ENCODE results near the gene ITGA2B. TPM values are rescaled to one million over a fixed set of nuclear protein-coding genes. Genes with fewer than 3 reads are reported as not detected.
A peak's percentile ranks its signal among the peaks of the same experiment; 100 is the strongest.

ITGA2B gene
- polyA plus RNA-seq (ENCODE audit: insufficient read length in 12 of 12), result 1 to 10 TPM in 10 of 12 donors, not detected in 2; 1.2 to 3.0 (median 2.5) TPM
- long read RNA-seq, donor 1, result 0 reads
- long read RNA-seq, donor 2, result 0 reads
- long read RNA-seq, donor 3, result 0 reads
- long read RNA-seq, donor 4, result 0 reads
- long read RNA-seq, donor 5, result 0 reads
- long read RNA-seq, donor 6, result 0 reads
- long read RNA-seq, donor 7, result 0 reads
- long read RNA-seq, donor 8, result 0 reads
- long read RNA-seq, donor 9, result 0 reads
- long read RNA-seq, donor 10, result 0 reads
- long read RNA-seq, donor 11, result 0 reads

GRCh38 chr17:44389281-44389680 is at the start of gene ITGA2B:
TSS of gene ITGA2B (minus strand) at chr17:44389649. CDS start at chr17:44389473, 176 bp downstream.
- no peak for DNase-seq

- DNase-seq, result no peak
These were observed 49.7 kb upstream of the ITGA2B start for GRCh38 chr17:44439168-44439567.

DNA sequence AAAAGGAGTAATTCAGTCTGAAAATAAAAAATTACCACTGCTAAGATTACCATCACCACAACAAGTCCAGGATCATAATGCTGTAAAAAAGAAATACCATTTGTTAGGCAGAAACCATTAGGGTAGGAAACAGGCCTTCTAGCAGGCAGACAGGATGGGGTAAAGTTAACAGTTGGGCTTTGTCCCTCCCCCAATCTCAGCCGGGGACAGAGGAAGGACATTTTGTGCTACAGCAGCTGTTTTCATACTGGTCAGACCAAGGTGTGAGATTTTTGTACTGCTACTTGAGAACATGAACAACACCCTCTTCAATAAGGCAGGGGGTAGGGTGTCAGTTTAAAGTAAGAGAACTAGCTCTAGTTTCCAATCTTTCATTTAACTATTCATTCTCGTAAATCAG is 49.2 kb upstream of the ITGA2B start:
- DNase-seq, result peak; percentile 9

- no peak for DNase-seq
These were observed 46.9 kb upstream of the ITGA2B start for GRCh38 chr17:44436336-44436735.

DNA sequence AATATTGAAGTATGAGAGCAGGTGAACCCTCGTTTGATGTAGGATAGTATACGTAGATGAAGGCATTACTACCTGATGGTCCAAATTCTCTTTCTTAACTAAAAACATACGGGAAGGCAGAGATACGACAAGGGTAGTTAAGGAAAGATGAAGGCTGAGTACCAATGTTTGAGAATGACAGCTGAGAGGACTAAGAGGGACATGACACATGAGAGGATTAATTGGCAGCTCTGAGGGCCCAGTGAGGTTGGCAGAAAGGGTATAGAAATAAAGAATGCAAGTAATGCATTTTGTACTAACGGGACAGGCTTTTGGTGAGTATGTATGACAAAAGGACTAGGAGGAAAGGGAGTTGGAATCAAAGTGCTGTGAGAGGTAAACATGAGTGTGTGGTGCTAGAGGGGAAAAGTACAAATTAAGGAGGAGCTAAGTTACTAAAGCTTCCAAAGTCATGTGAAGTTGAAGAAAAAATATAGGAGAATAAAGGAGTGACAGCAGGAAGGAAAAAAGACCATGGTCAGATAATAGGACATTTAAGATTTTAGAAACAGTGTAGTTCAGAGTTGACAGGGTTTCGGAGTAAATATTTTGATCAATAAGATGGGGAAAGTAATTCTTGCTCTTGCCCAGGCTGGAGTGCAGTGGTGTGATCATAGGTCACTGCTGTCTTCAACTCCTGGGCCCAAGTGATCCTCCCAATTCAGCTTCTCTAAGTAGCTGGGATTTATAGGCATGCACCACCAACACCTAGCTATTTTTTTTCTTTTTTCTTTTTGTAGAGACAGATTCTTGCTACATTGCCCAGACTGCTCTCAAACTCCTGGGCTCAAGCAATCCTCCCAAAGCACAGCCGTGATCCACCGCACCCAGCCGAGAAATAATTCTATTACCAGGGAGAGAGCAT is 43.1 kb upstream of the ITGA2B start:
- no peak for DNase-seq

- DNase-seq, result no peak
These were observed 35.5 kb upstream of the ITGA2B start for GRCh38 chr17:44424828-44425461.

DNA sequence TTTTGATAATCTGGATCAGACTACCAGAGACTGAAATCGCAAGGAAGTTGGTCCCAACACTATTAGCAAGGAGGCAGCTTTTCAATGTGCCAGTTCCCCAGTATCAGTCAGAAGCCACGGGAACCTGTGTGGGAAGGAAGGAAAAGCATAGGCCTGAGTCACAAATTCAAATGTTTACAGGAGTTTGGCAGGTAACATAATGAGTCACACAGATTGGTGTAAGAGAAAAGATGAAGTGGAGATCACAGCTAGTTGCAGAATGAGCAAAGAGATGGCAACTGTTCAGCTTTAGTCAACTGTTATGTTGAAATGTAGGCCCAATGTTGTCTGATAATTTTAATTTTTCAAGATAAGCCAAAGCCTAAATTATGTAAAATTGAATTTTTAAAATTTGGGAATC is 28.1 kb upstream of the ITGA2B start:
- no peak for DNase-seq

GRCh38 chr17:44416558-44417289 is 27.3 kb upstream of the ITGA2B start:
- no peak for DNase-seq

DNA sequence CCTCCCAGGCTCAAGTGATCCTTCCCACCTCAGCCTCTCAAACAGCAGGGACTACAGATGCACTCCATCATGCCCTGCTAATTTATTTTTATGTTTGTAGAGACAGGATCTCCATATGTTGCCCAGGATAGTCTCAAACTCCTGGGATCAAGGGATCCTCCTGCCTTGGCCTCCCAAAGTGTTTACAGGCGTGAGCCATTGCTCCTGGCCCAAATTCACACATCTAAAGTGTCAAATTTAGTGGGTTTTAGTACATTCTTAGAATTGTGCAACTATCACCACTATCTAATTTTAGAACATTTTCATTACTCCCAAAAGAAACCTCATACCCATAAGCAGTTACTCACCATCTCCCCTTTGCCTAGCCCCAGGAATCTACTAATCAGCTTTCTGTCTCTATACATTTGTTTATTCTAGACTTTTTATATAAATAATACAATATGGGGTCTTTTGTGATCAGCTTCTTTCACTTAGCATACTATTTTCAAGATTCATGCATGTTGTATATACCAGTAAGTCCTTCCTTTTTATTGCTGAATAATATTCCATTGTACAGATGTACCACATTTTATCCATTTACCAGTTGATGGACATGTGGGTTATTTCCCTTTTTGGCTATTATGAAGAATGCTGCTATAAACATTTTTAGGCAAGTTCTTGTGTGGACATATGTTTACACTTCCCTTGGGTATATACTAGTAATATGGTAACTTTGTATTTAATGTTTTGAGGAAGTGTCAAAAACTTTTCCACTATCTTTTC is 25.1 kb upstream of the ITGA2B start:
- DNase-seq, result no peak

DNA sequence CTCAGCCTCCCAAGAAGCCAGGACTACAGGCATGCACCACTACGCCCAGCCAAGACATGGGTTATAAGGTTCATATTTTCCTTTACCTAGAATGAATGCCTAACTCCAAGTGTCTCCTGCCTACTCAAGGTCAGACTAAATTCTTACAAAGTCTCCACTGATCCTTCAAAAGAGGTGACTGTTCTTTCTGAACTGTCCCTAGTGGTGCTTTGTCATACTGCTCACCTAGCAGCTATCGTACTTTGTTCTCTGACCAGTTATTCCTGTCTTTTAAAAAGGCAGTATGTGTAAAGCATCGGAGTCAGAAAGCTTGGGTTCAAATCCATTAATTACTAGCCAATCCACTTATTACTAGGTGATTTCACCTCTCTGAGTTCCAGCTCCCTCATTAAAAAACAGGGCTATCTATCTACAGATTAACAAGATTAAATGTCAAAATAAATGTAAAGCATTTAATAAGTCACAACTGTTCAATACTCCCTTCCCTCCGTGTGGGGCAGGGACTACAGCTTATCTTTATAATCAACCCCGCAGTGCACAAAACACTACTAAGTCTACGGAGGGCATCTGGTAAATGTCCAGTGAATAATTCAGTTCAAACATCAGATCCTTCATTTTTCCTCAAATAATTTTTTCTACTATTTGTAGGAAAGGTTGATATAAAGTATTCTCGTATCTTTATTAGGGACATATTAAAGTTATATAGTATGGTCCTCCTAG is 20.0 kb upstream of the ITGA2B start:
- no peak for DNase-seq

GRCh38 chr17:44408786-44409185 is 19.3 kb upstream of the ITGA2B start:
- no peak for DNase-seq

DNA sequence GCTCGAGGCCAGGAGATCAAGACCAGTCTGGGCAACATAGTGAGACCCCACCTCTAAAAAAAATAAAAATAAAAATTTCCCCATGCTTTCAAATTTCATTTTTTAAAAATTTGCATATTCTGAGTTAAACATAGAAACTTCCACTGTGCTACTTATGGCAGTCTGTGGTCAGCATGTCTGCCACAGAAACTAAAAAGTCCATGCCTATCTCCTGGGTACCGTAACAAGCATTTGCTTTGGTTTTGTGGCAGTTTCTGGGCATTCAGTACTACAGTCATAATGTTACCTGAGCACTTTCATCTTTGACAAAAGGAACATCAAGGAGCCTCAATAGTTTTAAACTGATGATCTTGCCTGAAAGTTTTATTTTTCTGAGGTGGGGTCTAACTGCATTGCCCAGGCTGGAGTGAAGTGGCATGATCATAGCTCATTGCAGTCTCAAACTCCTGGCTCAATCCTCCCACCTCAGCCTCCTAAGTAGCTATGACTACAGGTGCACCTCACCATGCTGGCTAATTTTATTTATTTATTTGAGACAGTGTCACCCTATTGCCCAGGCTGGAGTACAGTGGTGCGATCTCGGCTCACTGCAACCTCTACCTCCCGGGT is 13.2 kb upstream of the ITGA2B start:
- DNase-seq, result no peak

DNA sequence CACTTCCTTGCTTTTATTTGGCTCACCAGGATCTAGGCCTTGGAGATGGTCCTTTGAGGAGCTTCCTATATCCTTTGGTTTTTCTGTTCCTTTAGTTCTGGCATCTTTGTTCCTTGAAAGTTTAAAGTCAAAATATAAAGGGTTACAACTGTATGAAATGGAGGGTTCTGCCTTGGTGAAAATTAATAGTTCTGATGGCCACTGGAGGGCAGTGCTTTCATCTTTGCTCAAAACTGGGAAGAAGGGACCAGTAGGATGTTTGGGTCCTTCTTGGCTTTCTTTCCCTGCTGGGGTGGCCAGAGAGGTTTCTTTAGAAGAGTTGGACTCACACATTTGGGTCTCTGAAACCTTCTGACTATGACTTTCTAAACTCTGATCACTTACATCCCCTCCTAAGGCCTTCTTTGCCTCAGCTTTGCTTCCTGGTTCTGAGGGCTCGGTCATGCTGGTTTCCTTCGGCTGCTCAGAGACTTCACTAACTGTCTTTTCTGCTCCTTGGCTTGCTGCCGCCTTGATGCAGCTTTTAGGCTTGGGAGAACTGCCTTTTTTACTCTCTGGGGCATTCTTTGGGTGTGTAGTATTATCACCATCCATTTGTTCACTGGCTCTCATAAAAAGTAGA is 10.9 kb upstream of the ITGA2B start:
- no peak for DNase-seq

DNA sequence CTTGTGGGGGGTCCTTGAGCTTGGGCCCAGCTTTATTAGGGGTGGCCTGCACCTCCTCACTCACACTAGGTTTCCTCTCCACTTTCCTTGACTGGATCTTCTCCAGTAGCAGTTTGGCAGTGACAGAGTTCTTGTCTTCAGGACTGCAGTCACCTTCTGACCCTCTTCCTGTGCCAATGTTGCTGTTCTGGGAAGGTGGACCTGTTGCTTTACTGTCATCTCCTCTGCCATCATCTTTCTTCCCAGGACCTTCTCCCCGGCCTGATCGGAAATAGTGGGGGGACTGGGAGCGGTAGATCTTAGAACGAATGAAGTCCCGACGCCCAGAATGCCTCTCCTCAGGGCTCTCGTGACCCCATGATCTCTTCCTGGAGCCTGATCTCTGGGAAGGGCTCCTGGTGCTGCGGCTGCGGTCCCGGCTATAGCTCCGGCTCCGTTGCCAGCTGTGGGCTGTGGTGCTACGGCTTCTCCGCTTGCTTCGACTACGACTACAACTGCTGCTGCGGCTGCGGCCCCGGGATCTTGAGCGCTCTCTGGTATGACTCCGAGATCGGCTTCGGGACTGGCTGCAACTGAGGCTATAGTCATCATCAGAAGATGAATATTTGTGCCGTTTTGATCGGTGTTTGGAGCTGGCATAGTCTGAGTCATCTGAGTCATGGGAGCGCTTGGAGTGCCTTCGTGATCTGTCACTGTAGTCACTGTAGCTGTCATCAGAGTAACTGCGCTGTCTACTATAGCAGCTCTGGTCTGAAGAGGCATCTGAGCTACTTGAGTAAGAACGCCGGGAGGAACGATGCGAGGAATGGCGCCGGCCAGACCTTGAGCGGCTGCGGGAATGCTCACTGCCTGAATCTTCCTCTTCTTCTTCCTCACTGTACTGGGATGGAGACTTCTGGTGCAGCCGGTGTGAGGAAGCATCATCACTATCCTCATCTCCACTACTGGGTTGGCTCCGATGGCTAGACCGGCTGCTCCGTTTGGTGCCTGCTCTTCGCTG is 9.5 kb upstream of the ITGA2B start:
- no peak for DNase-seq

DNA sequence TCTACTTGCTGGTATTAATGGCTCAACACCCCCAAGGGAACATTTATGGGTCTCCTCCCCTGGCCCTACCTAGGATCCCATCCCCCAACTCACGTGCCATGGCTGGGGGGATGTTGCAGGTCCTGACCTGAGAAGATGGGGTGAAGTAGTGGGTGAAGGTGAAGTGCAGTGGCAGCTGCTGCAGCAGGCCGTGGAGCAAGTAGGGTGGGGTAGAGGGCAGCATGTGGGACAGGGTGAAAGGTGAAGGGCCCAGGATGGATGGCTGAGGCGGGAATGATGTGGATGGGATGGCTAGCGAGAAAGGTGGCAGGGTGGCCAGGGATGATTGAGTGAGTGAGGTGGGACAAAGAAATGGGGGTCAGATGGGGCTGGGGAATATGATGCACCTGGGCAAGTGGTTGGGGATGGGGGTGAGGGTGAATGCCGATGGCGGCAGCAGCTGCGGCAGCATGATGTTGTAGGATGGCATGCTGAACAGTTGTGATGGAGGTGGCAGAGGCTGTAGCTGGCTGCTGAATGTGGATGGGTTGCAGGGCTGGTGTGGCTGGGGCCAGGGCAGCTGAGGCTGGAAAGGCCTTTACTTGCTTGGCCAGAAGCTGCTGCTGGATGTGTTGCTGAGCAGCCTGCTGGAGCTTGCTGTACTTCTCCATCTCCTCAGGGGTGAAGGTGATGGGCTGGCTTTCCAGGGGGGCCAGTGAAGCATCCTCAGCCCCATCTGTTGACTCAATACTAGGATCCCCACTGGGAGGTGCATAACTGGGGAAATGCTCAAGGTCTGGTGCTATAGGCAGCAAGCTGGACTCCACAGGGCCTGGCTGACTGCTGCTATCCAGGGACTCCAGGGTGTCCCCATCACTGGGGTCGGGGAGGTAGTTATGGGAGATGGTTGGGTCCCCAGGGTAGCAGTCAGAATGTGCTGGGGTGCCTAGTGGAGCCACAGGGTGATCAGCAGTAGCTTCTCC is 8.3 kb upstream of the ITGA2B start:
- DNase-seq, result no peak

DNA sequence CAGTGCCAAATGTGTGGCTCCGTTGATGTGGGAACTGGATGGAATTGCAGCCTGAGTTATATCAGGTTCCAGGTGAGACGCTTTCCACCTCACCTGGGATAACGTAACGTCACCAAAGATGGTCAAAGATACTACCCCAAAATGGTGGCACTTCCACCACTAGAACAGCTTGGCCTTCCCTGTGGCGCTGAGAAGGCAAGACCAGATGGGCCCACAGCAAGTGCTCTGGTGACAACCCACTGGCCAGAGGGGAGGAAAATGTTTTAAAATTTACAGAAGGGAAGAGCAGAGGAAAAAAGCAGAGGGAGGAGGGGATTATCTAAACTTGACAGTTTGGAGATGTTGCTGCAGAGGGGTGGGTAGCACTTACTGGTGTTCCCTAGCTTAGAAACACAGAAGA is 7.5 kb upstream of the ITGA2B start:
- no peak for DNase-seq

DNA sequence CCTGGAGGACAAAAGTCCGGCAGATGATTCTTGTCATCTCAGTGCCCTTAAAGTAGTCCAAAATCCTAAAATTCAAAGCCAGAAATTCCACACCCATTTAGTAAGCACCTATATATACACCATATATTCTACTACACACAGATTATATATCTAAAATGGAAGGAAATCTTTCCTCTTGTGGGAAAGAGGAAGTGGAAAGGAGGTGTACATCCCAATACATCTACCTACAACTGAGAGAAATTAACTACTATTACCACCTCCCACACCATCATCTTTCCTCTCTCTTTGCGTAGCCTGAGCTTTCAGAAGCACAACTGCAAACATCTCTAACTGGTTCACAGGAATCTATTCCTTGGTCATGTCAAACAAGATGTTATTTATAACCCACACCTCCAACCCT is 5.4 kb upstream of the ITGA2B start:
- no peak for DNase-seq
